Keratinocyte (primary cell): ENCODE measurements around the gene LENG8. TPM values are rescaled to one million over a fixed set of nuclear protein-coding genes. Genes with fewer than 3 reads are reported as not detected.

Experiments used
- DNase-seq: peaks from one replicate; pipeline ENCODE4 v3.0.0-alpha.2; 2011; ENCODE audit warnings: low read depth, missing footprints, low spot score
- FAIRE-seq: peaks from 2 replicates; lab custom pipeline; 2011; peaks lifted over from hg19 to GRCh38; lab: Jason Lieb, UNC
- H2AFZ ChIP-seq: 2 replicates; pipeline ENCODE4 v1.6.0; 2012; ENCODE audit warnings: low read length, control low read depth, inconsistent platforms; ENCODE audit not compliant: control insufficient read depth
- H3K27ac ChIP-seq: 2 replicates; pipeline ENCODE4 v1.5.1; 2011; ENCODE audit warnings: low read length; ENCODE audit not compliant: control insufficient read depth, insufficient read depth
- H3K27me3 ChIP-seq: 3 replicates; pipeline ENCODE4 v1.6.0; 2011; ENCODE audit warnings: low read length; ENCODE audit not compliant: control insufficient read depth, insufficient read depth; ENCODE audit errors: extremely low read depth
- H3K36me3 ChIP-seq, 2 experiments: 2 replicates in 1 of 2; 3 replicates in 1 of 2; pipeline ENCODE4 v1.5.1; 2011; ENCODE audit warnings: low read length in 2 of 2, mild to moderate bottlenecking in 1 of 2; ENCODE audit not compliant: control insufficient read depth in 2 of 2, insufficient read depth in 2 of 2; ENCODE audit errors: extremely low read depth in 1 of 2
- H3K4me1 ChIP-seq: 3 replicates; pipeline ENCODE4 v1.5.1; 2011; ENCODE audit warnings: low read length; ENCODE audit not compliant: control insufficient read depth, insufficient read depth; ENCODE audit errors: extremely low read depth
- H3K4me2 ChIP-seq: 3 replicates; pipeline ENCODE4 v1.6.0; 2011; ENCODE audit warnings: low read depth, low read length; ENCODE audit not compliant: control insufficient read depth, insufficient read depth; ENCODE audit errors: extremely low read depth
- H3K4me3 ChIP-seq, 3 experiments: fragments of 200-600 bp in 1 of 3; sonication (generic) in 1 of 3; 2 replicates in 2 of 3; 3 replicates in 1 of 3; pipeline ENCODE4 v1.5.1; 2011 to 2016; ENCODE audit warnings: low read length in 3 of 3, mild to moderate bottlenecking in 3 of 3, control low read depth in 2 of 3, inconsistent platforms in 1 of 3, low read depth in 1 of 3, mixed read lengths in 1 of 3, mixed run types in 1 of 3, moderate library complexity in 1 of 3; ENCODE audit not compliant: control insufficient read depth in 2 of 3, insufficient read depth in 2 of 3; ENCODE audit errors: extremely low read depth in 1 of 3
- H3K79me2 ChIP-seq: 2 replicates; pipeline ENCODE4 v1.6.0; 2012; ENCODE audit warnings: low read length; ENCODE audit not compliant: control insufficient read depth, insufficient read depth
- H3K9ac ChIP-seq: 3 replicates; pipeline ENCODE4 v1.6.0; 2011; ENCODE audit warnings: low read length; ENCODE audit not compliant: control insufficient read depth, insufficient read depth; ENCODE audit errors: extremely low read depth
- H3K9me1 ChIP-seq: 3 replicates; pipeline ENCODE4 v1.6.0; 2011; ENCODE audit warnings: low read length; ENCODE audit not compliant: control insufficient read depth, insufficient read depth; ENCODE audit errors: extremely low read depth
- H3K9me3 ChIP-seq: 2 replicates; pipeline ENCODE4 v1.5.1; 2012; ENCODE audit warnings: low read depth, low read length; ENCODE audit not compliant: control insufficient read depth
- H4K20me1 ChIP-seq: 3 replicates; pipeline ENCODE4 v1.6.0; 2011; ENCODE audit warnings: low read length; ENCODE audit not compliant: control insufficient read depth, insufficient read depth; ENCODE audit errors: extremely low read depth
- CTCF ChIP-seq, 3 experiments: IDR thresholded peaks in 1 of 3; conservative IDR thresholded peaks in 1 of 3; optimal IDR thresholded peaks in 1 of 3; 2 replicates in 2 of 3; 3 replicates in 1 of 3; pipeline versions ENCODE3 to v1.5.1; 2011; ENCODE audit warnings: low read length in 3 of 3, mild to moderate bottlenecking in 3 of 3, moderate library complexity in 2 of 3, control low read depth in 1 of 3, inconsistent platforms in 1 of 3; ENCODE audit not compliant: insufficient read depth in 2 of 3; ENCODE audit errors: extremely low read depth in 1 of 3
- EZH2 ChIP-seq: IDR thresholded peaks from one replicate; pipeline ENCODE4 v1.6.1; 2012; ENCODE audit warnings: inconsistent platforms, mild to moderate bottlenecking, low read length, moderate library complexity
- dilution Hi-C: fragments of 300-500 bp; cut with MboI; formaldehyde crosslinking; loops from one replicate; pipeline ENCODE4 v1.7.0; 2020; ENCODE audit warnings: low sequenced_read_pairs; ENCODE audit not compliant: extremely low pct_ligation_motif_present
- polyA plus RNA-seq, 5 experiments: library from polyadenylated mRNA; depleted of rRNA in 3 of 5; stranded (reverse) in 3 of 5; stranded (forward) in 1 of 5; unstranded in 1 of 5; fragments of >200 nt; gene quantifications; 1 replicate in 1 of 5; 2 replicates in 3 of 5; 3 replicates in 1 of 5; pipeline versions ENCODE4 v1.2.1 to v1.2.3, GENCODE V29; 2011 to 2012; ENCODE audit warnings: missing spikeins in 2 of 5, low read depth in 1 of 5, low replicate concordance in 1 of 5

Gene LENG8
- polyA plus RNA-seq, 1 donor (not counting 4 experiments of a cell fraction or from before 2014, with no cell fraction given), result 29.4 TPM

- Histone ChIP-seq H3K4me1 (no peaks in the 10 kb centered on the region), H3K4me2 (no peak overlapping the region), H3K9ac (no peak overlapping the region), H3K36me3 (no peaks in the 10 kb centered on the region), H4K20me1 (no peaks in the 10 kb centered on the region), H3K79me2 (no peaks in the 10 kb centered on the region), H3K27ac (no peak overlapping the region), H2AFZ (no peak overlapping the region), H3K9me1 (no peaks in the 10 kb centered on the region), H3K4me3 (no peak overlapping the region), H3K27me3 (peaks cover 50% of the 10 kb centered on the region), H3K9me3 (peaks cover 3% of the 10 kb centered on the region)
- DNase-seq, result no peak
- no peak for FAIRE-seq
- dilution Hi-C loops, result no loop called here
- peak; percentile 73 for TF ChIP-seq EZH2
- TF ChIP-seq CTCF (optimal IDR thresholded peaks at IDR 0.05 in 1 of 3, IDR thresholded peaks at IDR 0.05 in 1 of 3, conservative IDR thresholded peaks at IDR 0.05 in 1 of 3; ENCODE audit: extremely low read depth in 1 of 3, insufficient read depth in 2 of 3, low read length in 3 of 3), result no peak
Observed at GRCh38 chr19:54415901-54416673, 32.9 kb upstream of the LENG8 start.

- no peak overlapping the region for H3K4me2 ChIP-seq
- no peaks in the 10 kb centered on the region for H3K36me3 ChIP-seq
- H3K27me3 ChIP-seq, result peaks cover 56% of the 10 kb centered on the region
- no peaks in the 10 kb centered on the region for H4K20me1 ChIP-seq
- H3K4me1 ChIP-seq, result no peaks in the 10 kb centered on the region
- H3K9me1 ChIP-seq, result no peaks in the 10 kb centered on the region
- H3K4me3 ChIP-seq, result no peak overlapping the region
- H3K79me2 ChIP-seq, result no peaks in the 10 kb centered on the region
- FAIRE-seq (no peak), DNase-seq (no peak)
- no peak for TF ChIP-seq EZH2
- no peak for TF ChIP-seq CTCF (optimal IDR thresholded peaks at IDR 0.05 in 1 of 3, IDR thresholded peaks at IDR 0.05 in 1 of 3, conservative IDR thresholded peaks at IDR 0.05 in 1 of 3; ENCODE audit: extremely low read depth in 1 of 3, insufficient read depth in 2 of 3, low read length in 3 of 3)
- no peak overlapping the region for H3K9ac ChIP-seq
- dilution Hi-C loops, result no loop called here
- H3K9me3 ChIP-seq, result peaks cover 3% of the 10 kb centered on the region
- H3K27ac ChIP-seq, result no peak overlapping the region
- no peak overlapping the region for H2AFZ ChIP-seq
Observed at GRCh38 chr19:54416695-54417491, 32.1 kb upstream of the LENG8 start.
